Endothelial cell of umbilical vein (primary cell): ENCODE measurements around the gene ZNF334. TPM values are rescaled to one million over a fixed set of nuclear protein-coding genes. Genes with fewer than 3 reads are reported as not detected.

Experiments
- BruUV-seq: library from RNA; stranded (reverse); fragments of 400-500 nt; replicated peaks from 2 replicates; lab custom pipeline; 2021; lab: Mats Ljungman, UMichigan
- CTCF ChIA-PET: fragments of 300-600, 350-600 bp; sonication (Branson Sonifier 250); formaldehyde crosslinking; loops from one replicate; lab custom pipeline; 2021; ENCODE audit warnings: antibody characterized with exemption, inconsistent platforms; lab: Charles Lee
- POLR2A ChIA-PET: fragments of 300-600, 350-600 bp; sonication (Branson Sonifier 250); formaldehyde crosslinking; loops from one replicate; lab custom pipeline; 2021; ENCODE audit warnings: antibody characterized with exemption, inconsistent platforms; lab: Charles Lee
- DNase-seq: peaks from one replicate; pipeline ENCODE4 v3.0.0-alpha.2; 2011; ENCODE audit warnings: low read depth, low spot score
- FAIRE-seq: peaks from 2 replicates; lab custom pipeline; 2011; peaks lifted over from hg19 to GRCh38; lab: Jason Lieb, UNC
- H2AFZ ChIP-seq: 2 replicates; pipeline ENCODE4 v1.6.0; 2012; ENCODE audit warnings: low read depth, low read length, control low read depth, inconsistent platforms
- H3K27ac ChIP-seq: 2 replicates; pipeline ENCODE4 v1.5.1; 2011; ENCODE audit warnings: low read depth, mild to moderate bottlenecking, control low read depth, low read length, moderate library complexity; ENCODE audit not compliant: insufficient read depth
- H3K27me3 ChIP-seq, 2 experiments: 2 replicates each; pipeline versions ENCODE4 v1.6.0 to v1.6.1; 2011; ENCODE audit warnings: low read length in 2 of 2, mixed read lengths in 1 of 2; ENCODE audit not compliant: control insufficient read depth in 2 of 2, insufficient read depth in 2 of 2
- H3K36me3 ChIP-seq, 2 experiments: 2 replicates in 1 of 2; 3 replicates in 1 of 2; pipeline ENCODE4 v1.5.1; 2011; ENCODE audit warnings: low read length in 2 of 2, mild to moderate bottlenecking in 1 of 2, moderate library complexity in 1 of 2; ENCODE audit not compliant: control insufficient read depth in 2 of 2, insufficient read depth in 2 of 2; ENCODE audit errors: extremely low read depth in 1 of 2
- H3K4me1 ChIP-seq: 3 replicates; pipeline ENCODE4 v1.5.1; 2011; ENCODE audit warnings: mild to moderate bottlenecking, low read length; ENCODE audit not compliant: control insufficient read depth, insufficient read depth; ENCODE audit errors: extremely low read depth
- H3K4me2 ChIP-seq: 2 replicates; pipeline ENCODE4 v1.6.1; 2011; ENCODE audit warnings: low read length, control low read depth, mixed read lengths; ENCODE audit not compliant: insufficient read depth
- H3K4me3 ChIP-seq, 3 experiments: fragments of 200-600 bp in 1 of 3; sonication (generic), shearing (Covaris generic) in 1 of 3; replicated peaks in 1 of 3; 2 replicates each; pipeline ENCODE4 v1.5.1; 2011 to 2016; ENCODE audit warnings: control low read depth in 3 of 3, low read length in 3 of 3, mild to moderate bottlenecking in 2 of 3, inconsistent platforms in 1 of 3, low read depth in 1 of 3, moderate library complexity in 1 of 3; ENCODE audit not compliant: insufficient read depth in 1 of 3
- H3K79me2 ChIP-seq: 2 replicates; pipeline ENCODE4 v1.6.0; 2012; ENCODE audit warnings: low read length, inconsistent platforms; ENCODE audit not compliant: control insufficient read depth, insufficient read depth
- H3K9ac ChIP-seq: replicated peaks from 2 replicates; pipeline ENCODE3; 2011; ENCODE audit warnings: low read length, control low read depth; ENCODE audit not compliant: insufficient read depth; ENCODE audit errors: extremely low read depth
- H3K9me1 ChIP-seq: replicated peaks from 3 replicates; pipeline ENCODE4 v1.6.0; 2011; ENCODE audit warnings: mild to moderate bottlenecking, low read length; ENCODE audit not compliant: control insufficient read depth, insufficient read depth; ENCODE audit errors: extremely low read depth
- H3K9me3 ChIP-seq: replicated peaks from 2 replicates; pipeline ENCODE4 v1.5.1; 2012; ENCODE audit warnings: low read length, inconsistent platforms; ENCODE audit not compliant: control insufficient read depth, insufficient read depth
- H4K20me1 ChIP-seq: replicated peaks from 2 replicates; pipeline ENCODE3; 2011; ENCODE audit warnings: mild to moderate bottlenecking, low read length; ENCODE audit not compliant: control insufficient read depth, insufficient read depth; ENCODE audit errors: extremely low read depth
- CTCF ChIP-seq, 2 donors: IDR thresholded peaks; 1 replicate in 1 of 2; 2 replicates in 1 of 2; pipeline ENCODE4 v1.5.1; 2011; ENCODE audit warnings: low read length in 2 of 2, mild to moderate bottlenecking in 2 of 2, moderate library complexity in 2 of 2, control low read depth in 1 of 2, inconsistent platforms in 1 of 2, low read depth in 1 of 2; ENCODE audit not compliant: insufficient read depth in 1 of 2; ENCODE audit errors: extremely low read depth in 1 of 2
- EZH2 ChIP-seq: IDR thresholded peaks from 2 replicates; pipeline ENCODE4 v1.6.1; 2012; ENCODE audit warnings: borderline replicate concordance, low read depth, mild to moderate bottlenecking, moderate library complexity, low read length, inconsistent platforms; ENCODE audit not compliant: severe bottlenecking
- FOS ChIP-seq: IDR thresholded peaks from 2 replicates; pipeline ENCODE4 v1.6.1; 2011; ENCODE audit warnings: mild to moderate bottlenecking, low read length, moderate library complexity, borderline replicate concordance; ENCODE audit not compliant: insufficient read depth
- GATA2 ChIP-seq: IDR thresholded peaks from 2 replicates; pipeline ENCODE4 v1.7.0; 2011; ENCODE audit warnings: low read depth, mild to moderate bottlenecking, moderate library complexity, mixed read lengths, low read length; ENCODE audit not compliant: insufficient read length, insufficient read depth
- JUN ChIP-seq: IDR thresholded peaks from 2 replicates; pipeline ENCODE4 v1.6.1; 2011; ENCODE audit warnings: borderline replicate concordance, low read depth; ENCODE audit not compliant: insufficient read length, insufficient read depth
- MAX ChIP-seq: IDR thresholded peaks from 2 replicates; pipeline ENCODE4 v1.6.1; 2011; ENCODE audit not compliant: insufficient read depth, insufficient read length
- MYC ChIP-seq: IDR thresholded peaks from one replicate; pipeline ENCODE4 v1.6.1; 2011; ENCODE audit warnings: mild to moderate bottlenecking, low read depth, low read length
- POLR2A ChIP-seq: IDR thresholded peaks from 2 replicates; pipeline ENCODE4 v1.6.1; 2012; ENCODE audit warnings: low read depth, mild to moderate bottlenecking, control low read depth, low read length
- POLR2AphosphoS5 ChIP-seq: IDR thresholded peaks from 2 replicates; pipeline ENCODE4 v1.6.1; 2012; ENCODE audit warnings: low read depth, mild to moderate bottlenecking, control low read depth, low read length, moderate library complexity; ENCODE audit not compliant: insufficient read depth
- dilution Hi-C: fragments of 300-500 bp; cut with MboI; formaldehyde crosslinking; loops from one replicate; pipeline ENCODE4 v1.15.0; 2019; ENCODE audit warnings: low sequenced_read_pairs; ENCODE audit not compliant: extremely low pct_ligation_motif_present
- intact Hi-C: fragments of 100-400 bp; cut with micrococcal nuclease; formaldehyde crosslinking; loops from one replicate; pipeline ENCODE4 v1.10.0; 2022
- polyA plus RNA-seq, 4 experiments: library from polyadenylated mRNA; depleted of rRNA in 3 of 4; stranded (reverse) in 3 of 4; unstranded in 1 of 4; fragments of >200 nt; gene quantifications; 2 replicates each; pipeline versions ENCODE4 v1.2.1 to v1.2.3, GENCODE V29; 2011 to 2012; ENCODE audit warnings: missing spikeins in 1 of 4
- total RNA-seq: library from RNA; stranded (reverse); gene quantifications from 2 replicates; pipeline ENCODE4 v1.2.3, GENCODE V29; 2021

Gene ZNF334
- total and polyA plus RNA-seq, 2 donors (not counting 3 experiments of a cell fraction or from before 2014, with no cell fraction given) = 0.08 to 1.6 TPM

- no peaks in the 10 kb centered on the region for H3K79me2 ChIP-seq
- H3K4me3 ChIP-seq = no peak overlapping the region
- H2AFZ ChIP-seq = no peak overlapping the region
- peaks cover 4% of the 10 kb centered on the region for H3K4me1 ChIP-seq
- FAIRE-seq (no peak), DNase-seq (no peak)
- ChIA-PET POLR2A (no interaction called here), CTCF (interaction anchor here (0.8 to 1.3 kb wide), 2 partner anchors 9 to 11 kb away, joined by 3 to 4 read pairs; no protein-coding TSS in a partner anchor)
- H3K27ac ChIP-seq = no peak overlapping the region
- TF ChIP-seq MYC = no peak
- no peak for TF ChIP-seq POLR2A
- no peak for TF ChIP-seq GATA2
- TF ChIP-seq FOS = no peak
- TF ChIP-seq EZH2 = no peak
- no peak for TF ChIP-seq JUN
- no peak for TF ChIP-seq POLR2AphosphoS5
- TF ChIP-seq MAX = no peak
- no peak for TF ChIP-seq CTCF (IDR thresholded peaks at IDR 0.05; ENCODE audit: extremely low read depth in 1 of 2, insufficient read depth in 1 of 2, low read depth in 1 of 2, low read length in 2 of 2)
- no peaks in the 10 kb centered on the region for H3K9me1 ChIP-seq
- no peaks in the 10 kb centered on the region for H3K9me3 ChIP-seq
- BruUV-seq = no TSS peak
- intact Hi-C loops (no loop called here), dilution Hi-C loops (no loop called here)
- H3K36me3 ChIP-seq = no peaks in the 10 kb centered on the region
- H4K20me1 ChIP-seq = no peaks in the 10 kb centered on the region
- no peak overlapping the region for H3K4me2 ChIP-seq
- no peak overlapping the region for H3K9ac ChIP-seq
- H3K27me3 ChIP-seq = no peaks in the 10 kb centered on the region
These were observed 39.4 kb upstream of the ZNF334 start for GRCh38 chr20:46552460-46553420.
